Sigmoid colon (tissue), 7 donors: Measurements from ENCODE around the gene ORM1. TPM values are rescaled to one million over a fixed set of nuclear protein-coding genes. Genes with fewer than 3 reads are reported as not detected.

ENCODE experiments used
- DNase-seq: peaks from one replicate; pipeline ENCODE4 v3.0.0-alpha.2; 2019
- H3K27ac ChIP-seq, 4 donors: fragments of 200-600 bp; sonication (generic); one replicate each; pipeline ENCODE4 v1.5.1; 2016 to 2019; ENCODE audit warnings: mild to moderate bottlenecking in 1 of 4
- H3K27me3 ChIP-seq, 3 donors: fragments of 200-600 bp; sonication (generic); one replicate each; pipeline ENCODE4 v1.5.1; 2019; ENCODE audit warnings: mild to moderate bottlenecking in 1 of 3
- H3K36me3 ChIP-seq, 4 donors: fragments of 200-600 bp; sonication (generic); one replicate each; pipeline ENCODE4 v1.5.1; 2016 to 2019
- H3K4me1 ChIP-seq, 4 donors: fragments of 200-600 bp; sonication (generic); one replicate each; pipeline ENCODE4 v1.5.1; 2017 to 2019
- H3K4me3 ChIP-seq, 4 donors: fragments of 200-600 bp; sonication (generic); one replicate each; pipeline ENCODE4 v1.5.1; 2017 to 2019; ENCODE audit warnings: mild to moderate bottlenecking in 2 of 4, moderate library complexity in 1 of 4
- H3K9me3 ChIP-seq, 4 donors: fragments of 200-600 bp in 3 of 4; sonication (generic) in 3 of 4; one replicate each; pipeline versions ENCODE4 v1.5.1 to v1.6.1; 2013 to 2019
- EP300 ChIP-seq, 4 donors: sonication (generic); formaldehyde crosslinking; IDR thresholded peaks; one replicate each; pipeline ENCODE4 v1.6.1; 2017; ENCODE audit warnings: antibody characterized with exemption in 4 of 4
- POLR2A ChIP-seq, 2 donors: fragments of 450-650 bp; IDR thresholded peaks; one replicate each; pipeline ENCODE4 v1.6.1; 2016; ENCODE audit warnings: antibody characterized with exemption in 2 of 2, mild to moderate bottlenecking in 2 of 2, moderate library complexity in 2 of 2
- POLR2AphosphoS5 ChIP-seq, 4 donors: sonication (generic); formaldehyde crosslinking; IDR thresholded peaks; one replicate each; pipeline ENCODE4 v1.6.1; 2017; ENCODE audit warnings: antibody characterized with exemption in 4 of 4
- WGBS, 2 donors: extraction: QIAGEN DNeasy Blood & Tissue Kit; methylation state at CpG; one replicate each; pipeline ENCODE4 v1.1.7; 2013; 5-methylcytosine and 5-hydroxymethylcytosine counted together
- intact Hi-C: fragments of 100-400 bp; cut with DNase I; formaldehyde crosslinking; loops from one replicate; pipeline ENCODE4 v1.15.1; 2023
- polyA plus RNA-seq, 3 donors: library from polyadenylated mRNA; stranded (reverse); fragments of 200-250 nt; gene quantifications; one replicate each; pipeline ENCODE4 v1.2.3, GENCODE V29; 2013
- total RNA-seq, 4 donors: library from RNA; depleted of rRNA; stranded (reverse); fragments of >200 nt; gene quantifications; one replicate each; pipeline ENCODE4 v1.1.0, GENCODE V29; 2016
- TF ChIP-seq, protein P1 (sequence below), 4 experiments: fragments of 450-650 bp in 3 of 4; fragments of 200-600 bp in 1 of 4; IDR thresholded peaks; one replicate each; pipeline ENCODE4 v1.5.1; 2016 to 2019; ENCODE audit warnings: antibody characterized with exemption in 4 of 4, mild to moderate bottlenecking in 3 of 4, moderate library complexity in 2 of 4
- donor health status: healthy with polysubstance abuse.
- donor health status: Bipolar disorder and iron deficiency.
- donor health status: healthy.

Gene ORM1
- total and polyA plus RNA-seq, 7 donors = 1.1 to 1.8 TPM; not detected in 5

DNA sequence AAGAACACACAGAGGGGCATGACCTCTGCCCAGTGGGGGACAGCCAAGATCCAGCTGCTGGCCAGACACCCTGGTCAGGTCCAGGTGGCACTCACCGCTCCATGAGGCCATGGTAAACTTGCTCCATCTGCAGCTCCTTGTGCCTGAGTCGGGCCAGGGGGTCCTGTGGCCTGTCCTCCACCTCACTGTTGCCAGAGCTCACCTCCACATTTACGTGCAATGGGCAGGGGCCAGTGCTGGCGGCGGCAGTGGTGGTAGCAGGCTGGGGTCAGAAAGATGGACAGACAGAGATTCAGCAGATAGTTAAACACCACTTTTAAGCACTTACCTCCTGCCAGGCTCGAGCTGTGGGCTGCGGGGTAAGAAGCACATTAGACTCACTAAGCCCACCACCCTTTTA lies 36.9 kb downstream of the ORM1 start:
- no peak overlapping the region for H3K4me3 ChIP-seq
- 96 to 97% methylated on average over 7 of the region's 7 CpGs for WGBS, 2 donors
- DNase-seq = no peak
- H3K27me3 ChIP-seq = no peaks in the 10 kb centered on the region
- TF ChIP-seq POLR2A (IDR thresholded peaks at IDR 0.05) = no peak
- TF ChIP-seq, protein P1, sequence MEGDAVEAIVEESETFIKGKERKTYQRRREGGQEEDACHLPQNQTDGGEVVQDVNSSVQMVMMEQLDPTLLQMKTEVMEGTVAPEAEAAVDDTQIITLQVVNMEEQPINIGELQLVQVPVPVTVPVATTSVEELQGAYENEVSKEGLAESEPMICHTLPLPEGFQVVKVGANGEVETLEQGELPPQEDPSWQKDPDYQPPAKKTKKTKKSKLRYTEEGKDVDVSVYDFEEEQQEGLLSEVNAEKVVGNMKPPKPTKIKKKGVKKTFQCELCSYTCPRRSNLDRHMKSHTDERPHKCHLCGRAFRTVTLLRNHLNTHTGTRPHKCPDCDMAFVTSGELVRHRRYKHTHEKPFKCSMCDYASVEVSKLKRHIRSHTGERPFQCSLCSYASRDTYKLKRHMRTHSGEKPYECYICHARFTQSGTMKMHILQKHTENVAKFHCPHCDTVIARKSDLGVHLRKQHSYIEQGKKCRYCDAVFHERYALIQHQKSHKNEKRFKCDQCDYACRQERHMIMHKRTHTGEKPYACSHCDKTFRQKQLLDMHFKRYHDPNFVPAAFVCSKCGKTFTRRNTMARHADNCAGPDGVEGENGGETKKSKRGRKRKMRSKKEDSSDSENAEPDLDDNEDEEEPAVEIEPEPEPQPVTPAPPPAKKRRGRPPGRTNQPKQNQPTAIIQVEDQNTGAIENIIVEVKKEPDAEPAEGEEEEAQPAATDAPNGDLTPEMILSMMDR (IDR thresholded peaks at IDR 0.05) = no peak
- no peak for TF ChIP-seq POLR2AphosphoS5 (IDR thresholded peaks at IDR 0.05)
- no peak for TF ChIP-seq EP300 (IDR thresholded peaks at IDR 0.05)
- no peaks in the 10 kb centered on the region for H3K9me3 ChIP-seq
- H3K36me3 ChIP-seq = peaks cover 41 to 97% (median 54%) of the 10 kb centered on the region in 4 donors
- no peaks in the 10 kb centered on the region for H3K4me1 ChIP-seq
- intact Hi-C loops = no loop called here
- no peak overlapping the region for H3K27ac ChIP-seq

DNA sequence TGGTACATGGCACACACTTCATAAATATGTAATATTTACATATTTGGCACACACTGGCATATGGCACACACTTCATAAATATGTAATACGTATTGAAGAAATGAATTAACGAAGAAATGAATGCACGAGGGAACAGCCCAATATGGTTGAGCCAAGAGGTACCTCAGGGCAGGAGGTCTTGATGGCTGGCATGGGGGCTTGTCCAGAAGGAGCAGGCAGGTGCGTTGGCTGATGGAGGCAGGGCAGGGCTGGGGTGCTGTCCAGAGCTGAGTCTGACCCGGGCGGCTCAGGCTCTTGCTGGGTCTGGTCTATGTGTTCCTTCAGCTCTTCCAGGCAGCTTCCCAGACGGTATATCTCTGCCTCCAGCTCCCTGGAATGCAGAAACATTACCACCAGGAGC lies 38.6 kb downstream of the ORM1 start:
- WGBS, 2 donors = 94 to 95% methylated on average over 7 of the region's 7 CpGs
- Histone ChIP-seq H3K27me3 (no peaks in the 10 kb centered on the region), H3K27ac (no peak overlapping the region), H3K4me1 (no peaks in the 10 kb centered on the region), H3K36me3 (peaks cover 41 to 89% (median 45%) of the 10 kb centered on the region in 4 donors), H3K4me3 (no peak overlapping the region), H3K9me3 (no peaks in the 10 kb centered on the region)
- TF ChIP-seq EP300 (IDR thresholded peaks at IDR 0.05) (no peak), POLR2AphosphoS5 (IDR thresholded peaks at IDR 0.05) (no peak), POLR2A (IDR thresholded peaks at IDR 0.05) (no peak)
- TF ChIP-seq, protein P1 (IDR thresholded peaks at IDR 0.05) = no peak
- peak; percentile 32 for DNase-seq
- intact Hi-C loops = no loop called here

DNA sequence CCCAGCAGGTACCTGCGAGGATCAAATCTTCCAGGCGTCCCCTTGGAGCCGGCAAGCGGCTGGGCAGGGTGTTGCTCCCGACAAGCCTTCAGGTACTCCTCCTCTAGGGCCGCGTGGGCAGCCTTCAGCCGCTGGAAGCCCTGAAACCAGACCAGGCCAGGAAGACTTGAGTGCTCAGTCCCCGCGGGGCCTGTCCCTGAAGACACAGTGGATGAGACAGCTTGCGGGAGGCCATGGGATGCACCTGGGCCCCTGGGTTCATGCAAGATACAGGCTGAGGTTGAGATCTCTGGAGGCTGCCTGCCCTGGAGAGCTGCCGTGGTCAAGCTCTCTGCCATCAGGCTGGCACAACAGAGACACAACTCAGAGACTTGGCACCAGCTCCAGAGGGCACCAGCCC lies 39.5 kb downstream of the ORM1 start:
- no peaks in the 10 kb centered on the region for H3K27me3 ChIP-seq
- no peaks in the 10 kb centered on the region for H3K4me1 ChIP-seq
- intact Hi-C loops = no loop called here
- H3K36me3 ChIP-seq = peaks cover 36 to 83% (median 39%) of the 10 kb centered on the region in 4 donors
- peak; percentile 54 for DNase-seq
- no peak overlapping the region for H3K4me3 ChIP-seq
- H3K9me3 ChIP-seq = no peaks in the 10 kb centered on the region
- no peak overlapping the region for H3K27ac ChIP-seq
- TF ChIP-seq, protein P1 (IDR thresholded peaks at IDR 0.05) = no peak
- no peak for TF ChIP-seq EP300 (IDR thresholded peaks at IDR 0.05)
- no peak for TF ChIP-seq POLR2A (IDR thresholded peaks at IDR 0.05)
- TF ChIP-seq POLR2AphosphoS5 (IDR thresholded peaks at IDR 0.05) = no peak
- 84 to 92% methylated on average over 12 of the region's 12 CpGs for WGBS, 2 donors

DNA sequence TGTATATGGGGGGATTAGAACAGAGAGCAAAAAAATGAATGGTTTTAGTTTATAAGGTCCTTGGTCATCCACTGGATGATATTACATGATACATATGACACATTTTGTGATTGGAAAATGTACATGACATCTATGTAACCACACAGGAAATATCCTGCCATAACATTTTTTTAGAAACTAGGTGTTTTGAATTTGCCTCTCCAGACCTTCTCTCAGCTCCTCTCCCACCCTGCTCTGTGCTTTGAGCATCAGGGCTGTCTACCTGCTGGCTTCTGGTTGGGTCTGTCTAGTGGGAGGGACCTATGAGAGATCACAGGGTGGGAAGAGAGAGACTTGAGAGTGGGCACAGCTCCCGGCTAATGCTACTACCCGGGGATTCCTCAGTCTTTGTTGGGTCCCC lies 40.5 kb downstream of the ORM1 start:
- TF ChIP-seq POLR2AphosphoS5 (IDR thresholded peaks at IDR 0.05) (no peak), POLR2A (IDR thresholded peaks at IDR 0.05) (no peak), EP300 (IDR thresholded peaks at IDR 0.05) (no peak)
- TF ChIP-seq, protein P1 (IDR thresholded peaks at IDR 0.05) = no peak
- no peak for DNase-seq
- intact Hi-C loops = no loop called here
- no peaks in the 10 kb centered on the region for H3K9me3 ChIP-seq
- H3K36me3 ChIP-seq = peaks cover 35 to 83% (median 38%) of the 10 kb centered on the region in 4 donors
- no peak overlapping the region for H3K27ac ChIP-seq
- H3K27me3 ChIP-seq = no peaks in the 10 kb centered on the region
- 55 to 58% methylated on average over 2 of the region's 2 CpGs for whole genome bisulfite sequencing, 2 donors
- no peak overlapping the region for H3K4me3 ChIP-seq
- H3K4me1 ChIP-seq = no peaks in the 10 kb centered on the region
